ENCODE measurements around the gene SLC30A1. TPM values are rescaled to one million over a fixed set of nuclear protein-coding genes. Genes with fewer than 3 reads are reported as not detected.

The SLC30A1 gene
- polyA plus RNA-seq, 1 donor from 2014 or later: 6.5 TPM

DNA sequence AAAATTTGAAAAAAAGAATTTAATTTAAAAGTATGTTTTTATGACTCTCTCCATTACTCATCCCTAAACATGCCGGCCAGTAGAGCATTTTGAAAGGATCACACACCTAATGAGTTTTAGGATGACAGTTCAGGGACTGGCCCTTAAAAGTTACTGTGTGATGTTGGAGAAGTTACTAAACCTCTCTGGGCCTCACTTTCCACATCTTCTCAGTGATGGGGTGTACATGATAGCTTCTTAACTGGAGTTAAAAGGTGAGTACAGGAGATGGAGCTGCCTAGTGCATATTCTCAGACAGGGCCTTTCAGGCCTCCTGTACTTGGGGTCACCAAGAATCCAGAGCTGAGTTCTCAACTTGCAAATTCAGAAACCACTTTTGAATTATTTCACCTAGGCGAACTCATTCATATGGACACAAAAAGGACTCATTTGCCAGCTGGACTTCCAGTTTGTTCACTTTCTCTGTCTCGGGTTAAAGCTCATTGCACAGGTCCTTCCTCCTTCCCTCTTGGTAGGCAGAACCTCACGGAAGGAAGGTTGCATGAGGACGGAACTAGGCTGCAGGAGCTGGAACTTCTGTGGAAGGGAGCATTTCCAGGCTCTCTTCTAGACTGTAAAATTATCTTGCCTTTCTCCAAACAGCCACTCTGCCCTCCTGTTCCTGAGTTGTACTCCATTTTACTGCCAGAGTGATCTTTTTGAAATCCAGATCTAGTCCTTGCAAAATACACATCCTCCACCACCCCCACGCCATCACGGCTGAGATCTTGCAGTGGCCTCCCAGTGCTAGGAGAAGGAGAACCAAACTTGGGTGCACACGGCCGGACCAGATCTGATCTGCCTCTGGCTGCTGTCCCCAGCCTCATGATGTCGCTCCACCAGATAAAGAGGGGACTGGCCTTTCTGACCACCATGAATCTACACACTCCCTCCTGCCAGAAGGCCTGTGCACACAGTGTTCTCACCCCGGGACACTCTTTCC, 4.3 kb upstream of the SLC30A1 start:
- Histone ChIP-seq H3K79me2 (replicated peaks; ENCODE audit: insufficient read depth, low read length) (no peaks in the 10 kb centered on the region), H4K20me1 (ENCODE audit: insufficient read depth) (no peaks in the 10 kb centered on the region), H3K36me3 (ENCODE audit: insufficient read depth, low read length) (no peaks in the 10 kb centered on the region), H3F3A (ENCODE audit: insufficient read depth, low read length, poor library complexity, severe bottlenecking) (no peaks in the 10 kb centered on the region), H2AFZ (ENCODE audit: low read depth, low read length) (no peak overlapping the region), H3K4me3 (ENCODE audit: low read length) (no peak overlapping the region), H3K27ac (ENCODE audit: low read length) (no peak overlapping the region), H3K9ac (ENCODE audit: low read length) (no peak overlapping the region), H3K27me3 (ENCODE audit: insufficient read depth, low read depth, low read length) (no peaks in the 10 kb centered on the region), H3K9me3 (ENCODE audit: low read length) (no peaks in the 10 kb centered on the region), H3K4me2 (ENCODE audit: low read length) (no peak overlapping the region), H3K9me2 (ENCODE audit: insufficient read depth, low read length) (no peaks in the 10 kb centered on the region)
- TF ChIP-seq SMC3 (conservative IDR thresholded peaks at IDR 0.05; ENCODE audit: poor library complexity): no peak

- H3K36me3 ChIP-seq (ENCODE audit: insufficient read depth, low read length): no peaks in the 10 kb centered on the region
- H3K4me3 ChIP-seq (ENCODE audit: low read length): no peak overlapping the region
- H3K9me3 ChIP-seq (ENCODE audit: low read length): no peaks in the 10 kb centered on the region
- no peaks in the 10 kb centered on the region for H3K27me3 ChIP-seq (ENCODE audit: insufficient read depth, low read depth, low read length)
- no peak overlapping the region for H3K9ac ChIP-seq (ENCODE audit: low read length)
- peaks cover 11% of the 10 kb centered on the region for H3K79me2 ChIP-seq (replicated peaks; ENCODE audit: insufficient read depth, low read length)
- H4K20me1 ChIP-seq (ENCODE audit: insufficient read depth): no peaks in the 10 kb centered on the region
- H2AFZ ChIP-seq (ENCODE audit: low read depth, low read length): no peak overlapping the region
- no peak overlapping the region for H3K27ac ChIP-seq (ENCODE audit: low read length)
- no peaks in the 10 kb centered on the region for H3F3A ChIP-seq (ENCODE audit: insufficient read depth, low read length, poor library complexity, severe bottlenecking)
- no peak overlapping the region for H3K4me2 ChIP-seq (ENCODE audit: low read length)
- TF ChIP-seq, protein P1, sequence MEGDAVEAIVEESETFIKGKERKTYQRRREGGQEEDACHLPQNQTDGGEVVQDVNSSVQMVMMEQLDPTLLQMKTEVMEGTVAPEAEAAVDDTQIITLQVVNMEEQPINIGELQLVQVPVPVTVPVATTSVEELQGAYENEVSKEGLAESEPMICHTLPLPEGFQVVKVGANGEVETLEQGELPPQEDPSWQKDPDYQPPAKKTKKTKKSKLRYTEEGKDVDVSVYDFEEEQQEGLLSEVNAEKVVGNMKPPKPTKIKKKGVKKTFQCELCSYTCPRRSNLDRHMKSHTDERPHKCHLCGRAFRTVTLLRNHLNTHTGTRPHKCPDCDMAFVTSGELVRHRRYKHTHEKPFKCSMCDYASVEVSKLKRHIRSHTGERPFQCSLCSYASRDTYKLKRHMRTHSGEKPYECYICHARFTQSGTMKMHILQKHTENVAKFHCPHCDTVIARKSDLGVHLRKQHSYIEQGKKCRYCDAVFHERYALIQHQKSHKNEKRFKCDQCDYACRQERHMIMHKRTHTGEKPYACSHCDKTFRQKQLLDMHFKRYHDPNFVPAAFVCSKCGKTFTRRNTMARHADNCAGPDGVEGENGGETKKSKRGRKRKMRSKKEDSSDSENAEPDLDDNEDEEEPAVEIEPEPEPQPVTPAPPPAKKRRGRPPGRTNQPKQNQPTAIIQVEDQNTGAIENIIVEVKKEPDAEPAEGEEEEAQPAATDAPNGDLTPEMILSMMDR (IDR thresholded peaks at IDR 0.05; ENCODE audit: poor library complexity, severe bottlenecking): no peak
- TF ChIP-seq EZH2 (IDR thresholded peaks at IDR 0.05; ENCODE audit: borderline replicate concordance, insufficient read depth, low read length, poor library complexity, severe bottlenecking): no peak
- no peak for TF ChIP-seq TAF1 (IDR thresholded peaks at IDR 0.05; ENCODE audit: low read depth)
- no peak for TF ChIP-seq EP300 (conservative IDR thresholded peaks at IDR 0.05; ENCODE audit: poor library complexity, severe bottlenecking)
- TF ChIP-seq SMC3 (conservative IDR thresholded peaks at IDR 0.05; ENCODE audit: poor library complexity): no peak
- H3K9me2 ChIP-seq (ENCODE audit: insufficient read depth, low read length): no peaks in the 10 kb centered on the region
Measured at GRCh38 chr1:211581526-211581925, 2.6 kb upstream of the SLC30A1 start.

DNA sequence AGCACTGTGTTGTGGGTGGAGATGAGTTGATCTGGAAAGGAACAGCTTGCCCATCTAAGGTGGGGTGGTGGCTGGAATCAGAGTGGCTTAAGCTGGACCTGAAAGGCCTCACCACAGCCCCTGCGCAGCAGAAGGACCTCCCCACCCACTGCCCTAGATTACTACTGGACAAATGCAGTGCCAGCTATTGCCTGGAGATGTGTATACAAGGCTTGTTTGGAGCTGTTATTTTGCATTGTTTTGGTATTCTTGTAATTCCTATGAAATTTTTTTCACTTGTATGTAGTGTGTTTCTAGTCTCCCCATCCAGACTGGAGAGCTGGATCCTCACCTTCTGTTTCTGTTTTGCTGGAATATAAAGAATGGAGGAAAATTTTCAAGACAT, 1.3 kb upstream of the SLC30A1 start:
- H3K9ac ChIP-seq (ENCODE audit: low read length): no peak overlapping the region
- H4K20me1 ChIP-seq (ENCODE audit: insufficient read depth): no peaks in the 10 kb centered on the region
- H3K9me3 ChIP-seq (ENCODE audit: low read length): no peaks in the 10 kb centered on the region
- H3K9me2 ChIP-seq (ENCODE audit: insufficient read depth, low read length): no peaks in the 10 kb centered on the region
- H3F3A ChIP-seq (ENCODE audit: insufficient read depth, low read length, poor library complexity, severe bottlenecking): no peaks in the 10 kb centered on the region
- H3K36me3 ChIP-seq (ENCODE audit: insufficient read depth, low read length): no peaks in the 10 kb centered on the region
- no peak for TF ChIP-seq MXI1 (conservative IDR thresholded peaks at IDR 0.05; ENCODE audit: poor library complexity, severe bottlenecking)
- TF ChIP-seq, protein P1 (IDR thresholded peaks at IDR 0.05; ENCODE audit: poor library complexity, severe bottlenecking): no peak
- no peak for TF ChIP-seq EP300 (conservative IDR thresholded peaks at IDR 0.05; ENCODE audit: poor library complexity, severe bottlenecking)
- H3K27ac ChIP-seq (ENCODE audit: low read length): no peak overlapping the region
- H3K79me2 ChIP-seq (replicated peaks; ENCODE audit: insufficient read depth, low read length): peaks cover 23% of the 10 kb centered on the region
- H3K4me2 ChIP-seq (ENCODE audit: low read length): no peak overlapping the region
- H3K4me3 ChIP-seq (ENCODE audit: low read length): no peak overlapping the region
- no peak overlapping the region for H2AFZ ChIP-seq (ENCODE audit: low read depth, low read length)
- H3K27me3 ChIP-seq (ENCODE audit: insufficient read depth, low read depth, low read length): no peaks in the 10 kb centered on the region

All from neural cell (in vitro differentiated cells).